Skeletal muscle satellite cell (primary cell): Measurements from ENCODE around the gene FIGNL2.

Experiments
- H3K27me3 ChIP-seq: 2 replicates; pipeline ENCODE4 v1.7.0; 2013; ENCODE audit warnings: low read length; ENCODE audit not compliant: control insufficient read depth, insufficient read depth
- H3K36me3 ChIP-seq: 2 replicates; pipeline ENCODE4 v1.7.0; 2013; ENCODE audit warnings: mild to moderate bottlenecking, control low read depth, low read length; ENCODE audit not compliant: insufficient read depth
- H3K4me1 ChIP-seq: 2 replicates; pipeline ENCODE4 v1.7.0; 2013; ENCODE audit warnings: low read length; ENCODE audit not compliant: control insufficient read depth, insufficient read depth
- H3K4me2 ChIP-seq: 2 replicates; pipeline ENCODE4 v1.7.0; 2013; ENCODE audit warnings: mild to moderate bottlenecking, low read length
- H3K4me3 ChIP-seq: 2 replicates; pipeline ENCODE4 v1.7.0; 2013; ENCODE audit warnings: low read length
- H3K9ac ChIP-seq: 2 replicates; pipeline ENCODE4 v1.7.0; 2013; ENCODE audit warnings: mild to moderate bottlenecking, low read depth, low read length, moderate library complexity
- H3K9me3 ChIP-seq: replicated peaks from 2 replicates; pipeline ENCODE4 v1.7.0; 2013; ENCODE audit warnings: mild to moderate bottlenecking, control low read depth, low read length

The FIGNL2 gene

DNA sequence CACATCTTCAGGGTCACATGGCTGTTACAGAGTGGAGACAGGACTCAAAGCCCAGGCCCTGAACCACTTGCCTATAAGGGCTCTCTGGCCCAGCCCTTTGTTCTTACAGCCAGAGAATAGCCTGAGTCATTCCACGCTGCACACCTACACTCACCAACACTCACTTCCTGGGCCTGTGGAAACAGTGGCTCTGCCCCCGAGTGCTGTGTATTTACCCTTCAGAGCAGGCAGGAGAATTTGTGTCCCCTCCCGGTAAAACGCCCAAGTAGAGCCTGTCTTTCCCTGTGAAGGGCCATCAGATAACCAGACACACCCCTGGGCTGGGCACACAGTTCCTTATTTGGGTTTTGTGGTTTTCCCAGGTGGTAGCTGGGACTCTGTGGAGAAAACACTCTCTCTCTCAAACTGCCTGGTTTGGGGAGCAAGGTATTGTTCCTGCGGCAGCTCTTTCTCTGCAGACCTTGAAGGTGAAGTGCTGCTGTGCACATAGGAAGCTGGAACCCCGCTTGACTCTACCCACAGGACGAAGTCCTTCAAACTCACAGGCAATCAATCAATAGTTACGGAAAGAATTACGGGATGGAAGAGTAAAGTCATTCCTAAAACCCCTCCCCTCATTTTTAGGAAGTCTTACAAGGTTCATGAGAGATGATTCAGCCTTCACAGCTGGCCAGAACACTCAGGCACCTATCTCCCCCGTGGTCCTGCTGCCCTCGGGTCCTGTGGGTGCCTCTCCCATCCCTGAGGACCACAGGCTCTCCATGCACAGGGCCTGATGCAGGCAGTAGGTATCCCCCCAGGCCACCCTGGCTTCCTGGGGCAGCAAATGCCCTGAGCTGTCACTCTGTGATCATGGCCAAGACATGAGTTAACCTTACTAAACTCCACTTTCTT, 20.3 kb downstream of the FIGNL2 start:
- Histone ChIP-seq H3K9ac (no peak overlapping the region), H3K4me2 (no peak overlapping the region), H3K36me3 (no peaks in the 10 kb centered on the region), H3K4me3 (no peak overlapping the region), H3K4me1 (peaks cover 10% of the 10 kb centered on the region), H3K9me3 (no peaks in the 10 kb centered on the region), H3K27me3 (peaks cover 31% of the 10 kb centered on the region)

DNA sequence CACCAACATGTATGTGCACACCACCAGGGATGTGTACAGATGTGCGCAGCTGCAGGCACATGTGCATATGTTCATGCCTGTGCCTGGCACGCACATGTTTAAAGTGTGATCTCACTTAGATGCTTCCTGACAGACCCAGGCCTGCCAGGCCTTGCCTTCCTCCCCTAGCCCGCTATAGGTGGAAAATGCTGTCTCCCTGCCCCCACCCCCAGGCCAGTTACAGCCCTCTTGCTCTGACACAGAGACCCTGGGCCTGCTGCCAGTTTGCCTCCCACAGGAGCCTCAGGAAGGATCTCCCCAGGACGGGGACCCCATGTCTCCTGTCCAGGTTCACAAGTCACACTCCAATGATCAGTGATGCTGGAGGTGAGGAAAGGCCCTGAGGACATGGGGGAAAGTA, 21.6 kb downstream of the FIGNL2 start:
- no peak overlapping the region for H3K4me3 ChIP-seq
- no peak overlapping the region for H3K4me2 ChIP-seq

DNA sequence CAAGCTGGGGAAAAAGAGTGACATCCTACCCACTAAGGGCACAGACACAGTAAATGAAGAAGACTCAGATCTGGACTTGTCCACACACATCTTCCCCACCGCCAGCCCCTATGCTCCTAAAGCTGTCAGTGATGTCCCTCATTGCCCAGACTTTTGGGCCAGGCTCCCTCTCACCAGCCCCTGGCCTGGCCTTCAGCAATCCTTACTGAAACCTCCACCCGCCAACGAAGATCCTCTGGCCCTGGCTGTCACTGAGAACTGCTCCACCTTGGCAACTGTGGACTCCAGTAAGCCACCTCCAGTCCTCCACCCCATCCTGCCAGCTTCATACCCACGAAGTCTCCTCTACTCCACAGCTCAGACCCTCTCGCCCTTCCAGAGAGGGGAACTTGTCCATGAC, 23.3 kb downstream of the FIGNL2 start:
- Histone ChIP-seq H3K4me1 (peaks cover 21% of the 10 kb centered on the region), H3K9ac (no peak overlapping the region), H3K27me3 (peaks cover 9% of the 10 kb centered on the region), H3K36me3 (no peaks in the 10 kb centered on the region), H3K4me2 (no peak overlapping the region), H3K4me3 (no peak overlapping the region), H3K9me3 (no peaks in the 10 kb centered on the region)

More for the DNA sequence above, 21.6 kb downstream of the FIGNL2 start:
- Histone ChIP-seq H3K4me1 (peaks cover 17% of the 10 kb centered on the region), H3K9me3 (no peaks in the 10 kb centered on the region), H3K9ac (no peak overlapping the region), H3K36me3 (no peaks in the 10 kb centered on the region), H3K27me3 (peaks cover 19% of the 10 kb centered on the region)

DNA sequence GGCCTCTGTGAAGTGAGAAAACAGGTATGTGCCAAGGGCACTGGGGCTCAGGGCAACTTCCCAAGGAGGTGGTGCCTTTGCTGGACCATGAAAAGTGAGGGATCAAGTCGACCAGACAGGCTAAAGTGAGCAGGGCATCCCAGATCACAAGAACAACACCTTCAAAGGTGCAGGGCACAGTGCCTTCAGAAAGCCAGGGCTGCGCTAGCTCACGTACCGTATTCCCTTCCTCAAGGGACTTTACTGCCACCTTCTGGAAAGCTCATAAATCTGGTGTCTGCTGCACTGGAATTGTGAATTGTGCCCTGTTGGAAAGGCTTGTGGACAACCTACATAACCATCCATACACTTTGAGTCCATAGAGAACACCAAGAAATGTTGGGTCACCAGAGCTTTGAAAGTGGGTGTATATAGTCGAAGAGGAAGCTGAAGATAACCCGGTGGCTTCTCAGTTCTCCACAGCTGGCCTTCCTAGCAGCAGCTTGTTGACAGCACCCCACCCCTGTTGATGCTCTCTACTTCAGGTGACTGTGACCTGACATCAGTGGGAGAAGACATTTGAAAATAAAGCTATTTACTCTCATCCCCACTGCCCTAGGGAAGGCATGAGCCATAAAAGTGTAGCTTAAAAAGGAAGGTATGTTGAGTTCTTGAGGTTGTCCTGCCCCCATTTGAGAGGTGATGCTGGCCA, 24.5 kb downstream of the FIGNL2 start:
- no peak overlapping the region for H3K4me3 ChIP-seq

DNA sequence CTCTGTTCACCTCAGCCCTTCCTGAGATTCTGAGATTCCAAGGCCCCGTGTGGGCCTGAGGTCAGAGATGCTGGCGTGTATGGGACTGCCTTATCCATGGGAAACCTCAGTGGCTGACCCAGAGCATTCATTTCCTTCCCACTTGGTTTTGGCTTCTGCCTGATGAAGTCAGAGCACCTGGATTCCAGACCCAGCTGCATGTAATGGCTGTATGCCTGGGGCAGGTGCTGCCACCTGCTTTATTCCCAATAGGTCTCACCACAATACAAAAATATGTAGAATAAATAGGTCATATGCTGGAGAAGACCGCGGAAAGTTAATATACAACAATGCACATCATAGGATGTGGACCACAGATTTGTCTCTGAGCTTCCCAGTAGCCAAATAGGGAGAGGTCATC, 25.6 kb downstream of the FIGNL2 start:
- Histone ChIP-seq H3K27me3 (no peaks in the 10 kb centered on the region), H3K4me2 (no peak overlapping the region), H3K9me3 (no peaks in the 10 kb centered on the region), H3K36me3 (no peaks in the 10 kb centered on the region), H3K4me3 (no peak overlapping the region), H3K9ac (no peak overlapping the region), H3K4me1 (peaks cover 39% of the 10 kb centered on the region)

More for the DNA sequence above, 24.5 kb downstream of the FIGNL2 start:
- Histone ChIP-seq H3K4me2 (no peak overlapping the region), H3K36me3 (no peaks in the 10 kb centered on the region), H3K27me3 (peaks cover 1% of the 10 kb centered on the region), H3K4me1 (peaks cover 33% of the 10 kb centered on the region), H3K9ac (no peak overlapping the region), H3K9me3 (no peaks in the 10 kb centered on the region)

DNA sequence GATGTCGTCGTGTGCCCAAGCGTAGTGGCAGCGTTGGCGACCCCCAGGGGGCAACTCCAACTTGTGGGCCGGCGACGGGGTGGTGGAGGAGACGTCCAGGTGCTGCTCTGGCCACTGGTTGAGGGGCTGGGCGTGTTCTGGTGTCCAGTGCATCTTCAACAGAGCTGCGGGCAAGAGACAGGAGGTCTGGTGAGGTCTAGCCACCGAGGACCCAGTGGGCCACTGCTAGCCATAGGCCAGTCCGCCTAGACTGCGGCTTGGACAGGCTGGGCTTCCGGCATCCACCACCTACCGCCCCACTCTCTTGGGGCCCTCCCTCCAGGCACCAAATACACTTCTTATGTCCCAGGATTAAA, 26.3 kb downstream of the FIGNL2 start:
- Histone ChIP-seq H3K27me3 (no peaks in the 10 kb centered on the region), H3K4me1 (peaks cover 39% of the 10 kb centered on the region), H3K4me2 (peak overlapping the region; percentile 86), H3K4me3 (peak overlapping the region; percentile 77), H3K36me3 (no peaks in the 10 kb centered on the region), H3K9ac (peak overlapping the region; percentile 55), H3K9me3 (no peaks in the 10 kb centered on the region)

DNA sequence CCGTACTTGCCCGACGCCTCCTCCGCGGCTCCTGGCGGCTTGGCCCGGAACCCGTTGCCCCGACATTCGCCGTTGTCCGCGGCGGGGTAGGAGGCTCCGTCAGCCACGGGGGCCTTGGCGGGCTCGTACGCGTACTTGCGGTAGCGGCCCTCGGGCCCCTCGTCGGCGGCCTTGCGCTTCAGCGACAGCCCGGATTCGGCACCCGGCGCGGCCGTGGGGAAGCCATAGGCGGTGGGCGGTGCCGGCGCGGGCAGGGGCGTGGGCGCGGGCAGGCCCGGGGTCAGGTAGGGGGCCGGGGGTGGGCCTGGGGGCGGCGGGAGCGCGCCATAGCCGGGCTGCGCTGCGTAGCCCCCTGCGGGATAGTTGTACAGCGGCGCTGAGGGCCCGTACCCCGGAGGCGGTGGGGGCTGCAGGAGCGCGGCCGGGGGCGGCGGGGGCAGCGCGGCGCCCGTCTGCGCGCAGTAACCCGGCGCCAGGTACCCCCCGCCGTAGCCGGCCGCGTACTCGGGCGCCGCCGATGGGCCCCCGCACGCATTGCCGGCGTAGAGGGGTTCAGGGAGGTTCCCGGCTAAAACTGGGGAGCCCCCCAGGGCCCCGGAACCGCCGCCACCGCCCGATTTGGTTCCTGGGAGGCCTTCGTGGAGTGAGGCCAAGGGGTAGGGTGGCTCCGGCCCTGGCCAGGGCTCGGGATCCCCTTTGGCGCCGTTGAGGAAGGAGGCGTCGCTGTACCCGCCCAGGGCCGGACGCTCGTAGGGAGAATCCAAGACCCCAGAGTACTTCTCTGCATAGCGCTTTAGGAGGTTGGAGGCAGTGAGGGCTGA, 26.9 kb downstream of the FIGNL2 start:
- peak overlapping the region; percentile 87 for H3K9ac ChIP-seq

DNA sequence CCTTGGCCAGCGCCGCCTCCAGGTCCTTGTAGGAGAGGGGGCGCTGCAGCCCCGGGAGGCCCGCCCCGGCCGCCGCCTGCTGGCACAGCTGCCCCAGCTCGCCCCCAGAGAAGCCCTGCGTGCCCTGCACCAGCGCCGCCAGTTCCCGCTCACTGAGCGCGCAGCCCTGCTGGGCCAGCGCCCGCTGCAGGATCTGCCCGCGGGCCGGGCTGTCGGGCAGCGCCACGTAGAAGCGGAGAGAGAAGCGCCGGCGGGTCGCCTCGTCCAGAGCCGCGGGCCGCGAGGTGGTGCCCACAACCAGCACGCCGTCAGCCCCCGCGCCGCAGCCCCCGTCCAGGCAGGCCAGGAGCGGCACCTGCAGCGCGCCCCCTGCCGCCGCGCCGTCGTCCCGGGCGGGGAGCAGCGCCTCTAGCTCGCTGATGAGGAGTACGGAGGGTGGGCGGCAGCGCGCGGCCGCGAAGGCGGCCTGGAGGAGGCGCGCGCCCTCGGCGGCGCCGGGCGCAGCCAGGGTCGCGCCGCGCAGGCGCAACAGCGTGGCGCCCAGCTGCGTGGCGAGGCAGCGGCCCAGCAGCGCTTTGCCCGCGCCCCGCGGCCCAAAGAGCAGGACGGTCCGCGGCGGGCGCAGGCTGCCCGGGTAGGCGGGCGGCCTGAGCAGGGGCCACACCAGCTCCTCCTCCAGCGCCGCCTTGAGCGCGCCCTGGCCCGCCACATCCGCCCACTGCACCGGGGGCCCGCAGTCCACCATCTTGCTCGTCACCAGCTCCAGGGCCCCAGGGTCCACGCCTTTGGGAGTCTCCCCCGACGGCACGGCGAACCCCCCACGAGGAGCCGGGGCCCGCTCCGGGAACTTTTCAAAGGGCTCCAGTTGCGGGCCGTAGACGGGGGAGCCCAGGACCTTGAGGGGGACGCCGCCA, 27.7 kb downstream of the FIGNL2 start:
- no peaks in the 10 kb centered on the region for H3K9me3 ChIP-seq
- peak overlapping the region; percentile 87 for H3K9ac ChIP-seq
- no peaks in the 10 kb centered on the region for H3K36me3 ChIP-seq
- peak overlapping the region; percentile 77 for H3K4me3 ChIP-seq
- H3K27me3 ChIP-seq: no peaks in the 10 kb centered on the region
- peak overlapping the region; percentile 86 for H3K4me2 ChIP-seq
- peaks cover 39% of the 10 kb centered on the region for H3K4me1 ChIP-seq

More for the DNA sequence above, 26.9 kb downstream of the FIGNL2 start:
- Histone ChIP-seq H3K4me1 (peaks cover 39% of the 10 kb centered on the region), H3K36me3 (no peaks in the 10 kb centered on the region), H3K4me2 (peak overlapping the region; percentile 86), H3K4me3 (peak overlapping the region; percentile 77), H3K9me3 (no peaks in the 10 kb centered on the region), H3K27me3 (no peaks in the 10 kb centered on the region)

DNA sequence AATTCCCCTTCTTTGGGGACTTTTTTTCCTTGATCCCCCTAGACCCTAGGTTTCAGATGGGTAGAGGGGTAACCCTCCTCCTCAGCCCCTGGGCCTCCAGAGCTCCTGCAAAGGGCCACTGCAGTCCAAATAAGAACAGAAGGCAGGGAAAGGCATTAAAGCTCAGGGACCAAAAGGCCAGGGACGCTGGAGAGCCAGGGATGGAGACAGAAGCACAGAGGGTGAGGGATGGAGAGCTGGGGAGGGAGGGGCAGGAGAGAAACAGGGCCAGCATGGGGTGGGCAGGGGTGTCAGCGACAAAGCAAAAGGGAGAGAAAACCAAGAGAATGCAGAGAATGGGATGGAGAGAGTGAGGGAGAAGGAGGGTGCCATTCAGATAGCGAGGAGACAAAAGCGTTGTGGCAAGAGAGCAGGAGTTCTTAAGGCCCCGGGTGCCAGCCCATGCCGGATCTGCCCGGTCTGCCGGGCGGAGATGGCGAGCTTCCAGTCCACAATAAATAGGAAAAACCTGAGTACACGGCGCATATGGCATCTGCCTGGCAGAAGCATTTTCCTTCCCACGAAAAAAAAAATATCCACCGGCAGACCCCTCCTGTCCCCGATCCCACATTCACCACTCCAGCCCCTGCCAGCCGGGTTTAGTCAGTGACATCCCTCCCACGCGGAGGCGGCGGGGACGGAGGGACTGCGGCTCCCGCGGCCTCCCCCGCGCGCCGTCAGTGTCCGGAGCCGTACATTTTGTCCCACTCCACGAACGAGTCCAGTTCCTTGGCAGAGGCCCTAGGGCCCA, 28.6 kb downstream of the FIGNL2 start:
- Histone ChIP-seq H3K4me2 (peak overlapping the region; percentile 86), H3K4me1 (peaks cover 40% of the 10 kb centered on the region), H3K36me3 (no peaks in the 10 kb centered on the region), H3K27me3 (no peaks in the 10 kb centered on the region), H3K9ac (peak overlapping the region; percentile 87), H3K9me3 (no peaks in the 10 kb centered on the region), H3K4me3 (peak overlapping the region; percentile 77)
